Measurements from ENCODE around the gene NME9. TPM values are rescaled to one million over a fixed set of nuclear protein-coding genes. Genes with fewer than 3 reads are reported as not detected.

The NME9 gene
- total RNA-seq, 4 donors from 2014 or later: 0.48 TPM; not detected in 3

GRCh38 chr3:138325990-138326389 is 3.7 kb downstream of the NME9 start:
- no peak for TF ChIP-seq CTCF (IDR thresholded peaks at IDR 0.05)
- no peak for DNase-seq (ENCODE audit: low spot score)
- no peak for ATAC-seq (ENCODE audit: low FRiP score)

GRCh38 chr3:138323971-138324370 is 5.7 kb downstream of the NME9 start:
- ATAC-seq (ENCODE audit: low FRiP score): no peak
- DNase-seq (ENCODE audit: low spot score): no peak
- no peak for TF ChIP-seq CTCF (IDR thresholded peaks at IDR 0.05)

GRCh38 chr3:138317687-138318086 is 12.0 kb downstream of the NME9 start:
- DNase-seq (ENCODE audit: low spot score) (no peak), ATAC-seq (ENCODE audit: low FRiP score) (no peak)
- no peak for TF ChIP-seq CTCF (IDR thresholded peaks at IDR 0.05)

GRCh38 chr3:138314751-138315150 is 14.9 kb downstream of the NME9 start:
- no peak for DNase-seq (ENCODE audit: low spot score)
- no peak for ATAC-seq (ENCODE audit: low FRiP score)
- TF ChIP-seq CTCF (IDR thresholded peaks at IDR 0.05): no peak

GRCh38 chr3:138310494-138310893 is 19.2 kb downstream of the NME9 start:
- DNase-seq (ENCODE audit: low spot score): no peak
- TF ChIP-seq CTCF (IDR thresholded peaks at IDR 0.05): no peak
- ATAC-seq (ENCODE audit: low FRiP score): no peak

- ATAC-seq (ENCODE audit: low FRiP score) (no peak), DNase-seq (ENCODE audit: low spot score) (no peak)
- no peak for TF ChIP-seq CTCF (IDR thresholded peaks at IDR 0.05)
Observed at GRCh38 chr3:138308783-138309182, 20.9 kb downstream of the NME9 start.

- no peak for ATAC-seq (ENCODE audit: low FRiP score)
- no peak for DNase-seq (ENCODE audit: low spot score)
- TF ChIP-seq CTCF (IDR thresholded peaks at IDR 0.05): no peak
Observed at GRCh38 chr3:138307899-138308298, 21.8 kb downstream of the NME9 start.

Measured in omental fat pad (tissue), 4 donors.